Jurkat, Clone E6-1 (cell line): ENCODE measurements around the gene PALD1.

Experiments used
- DNase-seq: peaks from one replicate; pipeline ENCODE4 v3.0.0-alpha.2; 2011; ENCODE audit warnings: low read depth, low spot score
- H3K4me3 ChIP-seq: 2 replicates; pipeline ENCODE4 v1.5.1; 2011; ENCODE audit warnings: mild to moderate bottlenecking, low read length, control low read depth, moderate library complexity

Gene PALD1

DNA sequence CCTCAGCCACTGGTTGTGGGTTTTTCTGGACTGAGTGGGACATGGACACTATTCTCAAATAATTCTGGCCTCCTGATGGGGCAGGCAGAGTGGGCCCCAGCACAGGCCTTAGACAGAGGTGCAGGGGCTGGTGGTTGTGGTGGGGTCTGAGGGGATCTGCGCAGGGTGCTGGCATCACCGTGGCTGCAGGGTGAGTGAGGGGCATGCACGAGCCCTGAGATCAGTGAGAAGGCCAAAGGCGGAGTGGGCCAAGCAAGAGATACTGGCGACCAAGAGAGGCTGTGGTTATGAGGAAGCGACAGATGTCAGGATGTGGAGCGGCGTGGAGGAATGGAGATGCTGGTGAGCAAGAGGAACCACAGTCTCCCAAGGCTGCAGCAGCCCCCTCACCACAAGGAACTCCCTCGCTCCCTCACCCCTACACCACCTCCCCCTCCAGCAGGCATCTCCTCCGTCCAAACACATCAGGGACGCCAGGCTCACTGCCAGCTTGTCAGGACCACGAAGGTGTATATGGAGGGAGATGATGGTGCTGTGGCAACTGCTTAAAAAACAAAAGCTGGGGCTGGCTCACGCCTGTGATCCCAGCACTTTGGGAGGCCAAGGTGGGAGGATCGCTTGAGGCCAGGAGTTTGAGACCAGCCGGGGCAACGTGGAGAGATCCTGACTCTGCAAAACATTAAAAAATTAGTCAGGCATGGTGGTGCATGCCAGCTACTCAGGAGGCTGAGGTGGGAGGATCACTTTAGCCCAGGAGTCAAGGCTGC is 114.4 kb downstream of the PALD1 start:
- no peak for DNase-seq
- no peak overlapping the region for H3K4me3 ChIP-seq

DNA sequence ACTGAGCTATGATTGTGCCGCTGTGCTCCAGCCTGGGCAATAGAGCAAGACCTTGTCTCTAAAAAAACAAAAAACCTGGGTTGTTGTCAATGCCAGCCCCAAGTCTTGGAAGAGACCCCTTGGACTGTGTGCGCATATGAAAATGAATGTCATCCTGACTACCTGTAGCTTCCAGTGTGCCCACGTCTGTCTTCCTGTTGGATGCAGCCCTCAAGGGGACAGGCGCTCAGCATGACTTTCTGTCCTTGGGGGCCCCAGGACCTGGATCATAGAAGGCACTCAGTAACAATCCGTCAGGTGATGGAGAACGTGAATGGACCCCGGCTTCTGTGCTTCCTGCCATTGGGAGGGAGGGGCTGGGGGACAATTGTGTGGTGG is 114.9 kb downstream of the PALD1 start:
- H3K4me3 ChIP-seq, result no peak overlapping the region
- no peak for DNase-seq

DNA sequence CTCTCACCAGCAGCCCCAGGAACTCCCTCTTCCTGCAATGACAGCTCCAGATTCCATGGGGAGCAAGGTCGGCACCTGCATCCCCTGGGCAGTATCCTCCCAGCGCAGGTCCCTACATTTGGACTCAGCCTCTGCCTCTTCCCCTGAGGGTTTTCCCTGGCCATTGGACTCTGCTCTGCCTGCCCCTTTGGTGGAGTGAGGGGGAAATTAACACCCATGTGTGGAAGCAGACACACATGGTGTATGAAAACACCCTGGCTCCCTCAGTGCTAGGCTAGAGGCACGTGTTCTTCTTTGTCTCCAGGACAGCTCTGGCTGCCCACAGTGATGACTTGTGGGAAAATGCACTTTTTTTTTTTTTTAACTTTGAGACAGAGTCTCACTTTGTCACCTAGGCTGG is 115.6 kb downstream of the PALD1 start:
- DNase-seq, result no peak
- no peak overlapping the region for H3K4me3 ChIP-seq

DNA sequence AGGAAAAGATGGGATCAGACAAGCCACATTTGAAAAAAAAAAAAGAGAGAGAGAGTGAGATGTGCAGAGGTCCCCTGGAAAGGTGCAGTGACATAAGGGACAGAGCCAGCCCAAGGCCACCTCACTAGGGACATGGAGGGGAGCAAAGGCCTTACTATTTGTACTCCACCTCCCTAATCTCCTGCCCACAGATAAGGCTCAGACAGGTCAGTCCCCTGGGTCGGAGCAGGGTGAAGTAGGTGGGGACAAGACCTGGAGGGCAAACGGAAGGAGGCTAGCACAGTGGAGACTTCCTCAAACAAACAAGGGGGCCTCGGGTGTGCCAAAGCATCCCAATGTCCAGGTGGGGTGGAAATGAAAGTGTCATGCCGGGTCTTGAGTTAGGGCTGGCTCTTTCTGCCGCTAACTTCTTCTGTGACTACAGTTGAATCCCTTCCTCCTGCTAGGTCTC is 117.0 kb downstream of the PALD1 start:
- H3K4me3 ChIP-seq, result no peak overlapping the region
- no peak for DNase-seq

DNA sequence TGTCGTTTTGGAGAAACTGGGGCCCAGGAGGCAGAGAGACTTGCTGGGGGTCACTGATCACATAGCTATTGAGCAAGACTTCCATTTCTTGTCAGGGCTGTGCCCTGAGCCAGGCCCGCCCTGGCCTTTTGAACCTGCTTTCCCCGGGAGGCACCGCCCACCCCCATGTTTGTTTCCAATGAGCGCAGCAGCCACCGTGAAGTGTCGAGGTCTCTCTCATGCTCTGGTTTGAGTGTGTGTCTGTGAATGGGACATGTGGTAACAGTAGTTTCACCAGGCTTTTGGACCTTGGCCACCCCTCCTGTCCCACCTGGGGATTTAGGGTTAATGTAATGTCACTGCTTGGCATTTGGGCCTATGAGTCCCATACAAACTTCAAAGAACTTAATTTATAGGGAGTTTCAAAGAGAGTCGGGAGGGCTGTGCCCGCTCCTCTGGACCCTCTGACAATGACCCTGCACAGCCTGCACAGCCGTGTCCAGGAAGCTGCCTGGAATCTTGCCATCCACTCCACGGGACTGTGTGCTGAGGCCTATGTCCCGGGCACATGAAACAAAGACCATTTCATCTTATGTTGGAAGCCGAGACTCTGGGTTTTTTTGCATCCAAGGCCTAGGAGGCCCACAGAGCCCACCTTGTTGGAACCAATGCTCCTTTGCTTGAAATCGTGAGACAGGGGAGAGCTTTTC is 117.7 kb downstream of the PALD1 start:
- no peak for DNase-seq
- H3K4me3 ChIP-seq, result no peak overlapping the region

DNA sequence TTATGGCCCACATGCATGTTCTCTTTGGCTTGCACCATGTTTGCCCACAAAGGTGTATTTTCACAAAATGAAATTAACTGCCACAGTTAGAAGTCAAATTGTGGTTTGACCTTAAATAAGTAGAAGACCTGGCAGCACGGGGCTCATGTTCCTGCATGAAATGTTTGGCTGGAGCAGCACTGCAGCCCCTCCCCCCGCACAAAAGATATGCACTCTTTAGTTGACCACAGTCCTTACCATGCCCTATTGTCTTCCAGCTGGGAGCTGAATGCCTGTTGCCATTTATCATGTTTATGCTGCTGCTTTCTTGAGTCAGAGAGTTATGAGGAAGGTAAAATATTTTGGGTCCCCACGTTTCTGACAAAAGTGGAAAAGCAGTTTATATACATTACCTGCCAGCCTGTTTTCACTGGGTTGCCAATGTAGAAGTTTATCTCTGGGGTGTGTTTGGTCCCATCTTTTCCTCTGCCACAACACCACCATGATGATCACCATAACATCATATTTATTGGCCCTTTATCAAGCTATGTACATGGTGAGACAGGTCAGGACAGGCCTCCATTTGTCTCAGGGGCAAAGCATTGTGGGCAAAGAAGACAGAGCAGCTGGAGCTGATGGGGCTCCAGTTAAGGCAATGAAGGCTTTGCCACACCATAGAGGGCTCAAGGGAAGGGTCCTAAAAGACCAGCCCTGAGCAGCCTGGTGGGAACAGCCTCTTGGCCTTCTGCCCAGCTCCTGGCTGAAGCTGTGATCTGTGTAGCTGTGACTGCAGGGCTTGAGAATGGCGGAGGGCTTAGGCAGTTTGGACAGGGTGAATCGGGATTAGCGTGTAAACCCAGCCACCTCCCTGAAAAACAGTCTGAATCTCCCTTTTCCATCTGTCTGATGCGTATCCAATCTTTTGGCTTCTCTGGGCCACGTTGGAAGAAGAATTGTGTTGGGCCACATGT is 118.6 kb downstream of the PALD1 start:
- no peak for DNase-seq
- H3K4me3 ChIP-seq, result no peak overlapping the region

DNA sequence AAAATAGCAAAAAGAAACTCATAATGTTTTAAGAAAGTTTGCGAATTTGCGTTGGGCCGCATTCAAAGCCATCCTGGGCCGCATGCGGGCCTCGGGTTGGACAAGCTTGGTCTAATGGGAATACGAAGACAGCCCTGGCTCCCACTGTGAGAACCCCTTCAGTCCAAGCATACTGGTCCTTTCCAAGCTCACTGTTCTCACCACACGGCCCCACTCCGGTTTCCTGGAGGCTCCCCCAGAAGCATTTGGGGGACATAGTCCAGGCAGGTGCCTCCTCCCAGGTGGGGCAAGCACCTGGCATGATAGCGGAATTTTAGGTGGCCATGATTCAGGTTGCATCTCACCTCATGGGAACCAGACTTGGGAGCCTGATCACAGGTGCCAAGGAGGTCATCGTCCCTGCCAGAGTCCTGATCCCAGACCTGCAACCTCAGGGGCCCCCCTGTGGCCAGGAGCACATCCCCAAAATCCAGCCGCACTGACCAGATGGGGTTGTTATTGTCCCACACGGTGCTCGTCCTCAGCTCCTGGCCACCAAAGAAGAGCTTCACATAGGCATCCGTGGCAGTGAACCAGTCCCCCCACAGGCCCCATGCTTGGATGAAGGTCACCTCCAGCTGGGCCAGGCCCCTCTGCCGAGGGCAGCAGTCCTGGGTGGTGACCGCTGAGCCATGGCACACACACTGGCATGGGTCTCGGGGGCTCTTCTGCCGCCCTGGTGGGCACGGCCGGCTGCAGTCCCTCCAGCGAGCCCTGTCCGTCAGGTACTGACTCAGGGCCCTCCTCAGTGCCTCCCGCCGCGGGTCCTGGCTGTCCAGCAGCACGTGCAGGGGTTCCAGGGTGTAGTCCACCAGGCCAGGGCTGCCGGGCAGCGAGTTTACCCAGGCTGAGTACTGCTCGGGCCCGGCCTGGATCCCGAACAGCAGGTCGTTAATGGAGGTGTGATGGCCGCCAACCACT is 119.6 kb downstream of the PALD1 start:
- no peak for DNase-seq
- H3K4me3 ChIP-seq, result no peak overlapping the region

DNA sequence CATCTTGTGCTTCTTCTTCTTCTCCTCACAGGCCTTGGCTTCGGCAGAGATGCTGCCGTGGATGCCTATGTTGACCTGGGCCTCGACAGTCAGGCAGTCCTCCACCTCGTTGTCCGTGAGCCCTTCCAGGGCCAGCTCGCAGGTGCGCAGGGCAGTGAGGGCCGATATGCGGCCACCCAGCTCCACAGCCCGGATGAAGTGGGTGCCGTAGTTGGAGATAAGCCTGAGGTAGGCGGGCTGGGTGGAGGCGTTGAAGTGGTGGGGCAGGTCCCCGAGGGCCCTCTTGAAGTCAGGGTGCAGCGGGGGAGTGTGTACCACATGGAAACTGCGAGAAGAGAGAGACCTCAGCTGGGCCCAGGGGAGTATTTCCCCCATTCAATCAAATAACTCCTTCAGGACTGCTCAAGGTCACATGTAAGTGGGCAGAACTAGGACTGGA is 120.3 kb downstream of the PALD1 start:
- DNase-seq, result no peak
- H3K4me3 ChIP-seq, result no peak overlapping the region

DNA sequence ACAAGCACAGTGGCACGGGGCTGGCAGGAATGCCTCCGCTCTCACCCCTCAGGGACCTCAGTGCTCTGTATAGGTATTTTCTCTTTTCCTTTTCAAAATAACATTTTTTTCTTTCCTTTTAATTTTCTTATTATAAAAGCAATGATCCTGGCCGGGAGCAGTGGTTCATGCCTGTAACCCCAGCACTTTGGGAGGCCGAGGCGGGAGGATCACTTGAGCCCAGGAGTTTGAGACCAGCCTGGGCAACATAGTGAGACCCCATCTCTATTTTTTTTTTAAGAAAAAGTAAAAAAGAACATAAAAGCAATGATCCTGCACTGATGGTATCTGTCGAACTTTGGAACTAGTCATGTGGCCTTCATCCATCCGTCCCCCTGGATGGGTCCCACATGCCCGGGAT is 120.8 kb downstream of the PALD1 start:
- no peak for DNase-seq

DNA sequence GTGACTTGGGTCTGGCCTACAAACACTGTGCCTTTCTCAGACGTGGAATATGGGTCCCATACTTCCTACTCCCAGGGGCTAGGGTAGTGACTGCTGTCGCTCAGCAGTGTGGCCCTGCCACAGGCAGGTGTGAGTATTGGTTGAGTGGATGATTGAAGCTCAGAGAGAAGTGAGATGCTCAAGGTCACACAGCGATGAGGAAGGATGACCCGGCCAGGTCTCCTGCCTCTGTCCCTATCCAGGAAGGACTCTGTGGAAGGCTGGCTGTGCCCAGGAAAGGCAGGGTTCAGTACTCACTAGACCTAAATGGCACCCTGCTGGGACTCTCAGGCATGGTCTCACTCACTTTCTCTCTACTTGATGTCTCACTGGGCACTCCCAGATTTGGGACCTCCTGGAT is 121.2 kb downstream of the PALD1 start:
- DNase-seq, result no peak
- H3K4me3 ChIP-seq, result no peak overlapping the region

More for the DNA sequence above, 120.8 kb downstream of the PALD1 start:
- H3K4me3 ChIP-seq, result no peak overlapping the region

DNA sequence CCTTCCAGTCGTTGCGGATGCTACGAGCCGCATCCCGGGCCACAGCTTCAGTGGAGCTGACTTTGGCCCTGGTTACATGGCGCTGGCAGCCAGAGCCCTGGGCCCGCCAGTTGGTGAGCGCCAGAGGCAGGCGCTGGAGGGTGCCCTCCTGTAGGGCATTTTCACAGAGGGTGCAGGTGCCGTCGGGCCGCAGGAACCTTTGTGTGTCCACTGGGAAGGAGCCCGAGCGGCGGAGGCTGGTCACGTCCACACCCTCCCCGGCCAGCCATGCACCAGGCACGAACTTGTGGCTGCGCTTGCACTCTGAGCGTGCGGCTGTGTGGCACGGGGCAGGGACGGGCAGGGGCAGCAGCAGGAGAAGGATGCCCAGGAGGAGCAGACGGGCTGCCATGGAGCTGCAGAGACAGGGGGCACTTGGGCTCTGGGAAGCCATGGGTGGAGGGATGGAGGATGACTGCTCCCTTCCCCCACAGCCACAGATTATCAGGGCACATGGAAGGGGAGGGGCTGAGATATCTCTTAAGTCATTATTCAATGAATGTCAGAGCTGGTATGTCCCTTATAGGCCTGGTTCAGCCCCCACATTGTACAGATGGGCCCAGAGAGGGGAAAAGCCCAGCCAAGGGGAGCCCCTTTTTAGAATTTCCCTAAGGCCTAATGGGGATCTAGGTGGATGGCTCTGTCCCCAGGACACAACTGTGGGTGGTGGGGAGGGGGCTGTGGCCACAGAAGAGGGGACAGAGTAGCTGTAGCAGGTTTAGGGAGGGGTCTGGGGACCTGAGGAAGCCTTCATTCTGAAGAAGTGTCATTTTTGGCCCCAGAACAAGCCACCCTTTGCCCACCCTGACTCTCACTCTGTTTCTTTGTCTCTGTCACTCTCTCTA is 122.2 kb downstream of the PALD1 start:
- no peak overlapping the region for H3K4me3 ChIP-seq
- DNase-seq, result no peak

DNA sequence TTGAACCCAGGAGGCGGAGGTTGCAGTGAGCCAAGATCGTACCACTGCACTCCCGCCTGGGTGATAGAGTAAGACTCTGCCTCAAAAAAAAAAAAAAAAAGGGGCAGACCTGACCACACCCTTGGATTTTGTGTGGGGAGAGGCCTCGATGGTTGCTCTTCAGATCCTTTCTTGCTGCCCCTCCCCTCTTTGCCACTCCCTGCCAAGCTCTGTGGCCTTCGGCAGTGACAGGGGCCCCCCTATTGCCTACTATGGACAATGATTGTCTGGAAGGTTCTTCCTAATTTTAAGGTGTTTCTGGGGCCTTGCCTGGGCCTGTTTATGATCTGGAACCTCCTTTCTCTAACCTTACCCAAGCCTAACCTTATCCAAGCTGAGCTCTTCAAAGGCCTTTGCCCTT is 123.2 kb downstream of the PALD1 start:
- DNase-seq, result no peak
- peak overlapping the region; percentile 43 for H3K4me3 ChIP-seq

DNA sequence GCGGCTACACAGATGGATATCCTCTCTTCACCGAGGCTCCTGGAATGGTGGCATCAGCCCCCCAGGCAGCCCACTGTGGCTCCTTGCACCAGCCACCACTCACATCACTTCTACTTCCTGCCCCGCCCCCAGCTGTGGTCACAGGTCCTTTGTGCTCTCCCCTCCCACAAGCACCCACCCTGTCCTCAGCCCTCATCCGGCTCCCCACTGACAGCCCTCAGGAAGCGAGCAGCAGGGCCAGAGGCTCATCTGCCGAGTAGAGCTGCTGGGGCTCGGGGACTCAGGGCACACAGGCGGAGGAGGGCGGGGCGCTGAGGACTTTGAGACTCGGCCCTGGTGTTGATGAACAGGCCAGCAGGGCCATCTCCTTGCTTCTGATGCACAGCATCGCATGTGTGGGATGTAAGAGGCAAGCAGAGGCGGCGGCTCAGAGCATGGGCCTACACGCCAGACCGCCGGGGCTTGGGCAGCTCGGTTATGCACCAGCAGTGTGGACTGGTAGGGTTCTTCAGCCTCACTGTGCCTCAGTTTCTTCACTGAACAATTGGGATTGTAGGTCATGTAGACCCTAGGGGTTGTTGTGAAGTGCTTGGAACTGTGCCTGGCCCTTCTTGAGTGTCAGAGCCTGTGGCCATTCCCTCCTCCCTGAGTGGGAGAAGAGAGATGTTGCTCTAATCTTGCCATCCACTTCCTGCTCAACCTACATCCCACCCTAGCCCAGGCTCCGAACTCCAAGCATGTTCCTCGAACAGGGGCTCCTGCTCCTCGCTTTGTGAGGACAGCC is 124.3 kb downstream of the PALD1 start, which contains the start of gene PRF1:
Gene PRF1, minus strand, starts transcription at position 77 of the 784 bp plus-strand sequence. CDS start 1,839 bp downstream, outside the sequence.
- peak; percentile 87 for DNase-seq
- H3K4me3 ChIP-seq, result peak within 1 kb of the TSS; percentile 43

DNA sequence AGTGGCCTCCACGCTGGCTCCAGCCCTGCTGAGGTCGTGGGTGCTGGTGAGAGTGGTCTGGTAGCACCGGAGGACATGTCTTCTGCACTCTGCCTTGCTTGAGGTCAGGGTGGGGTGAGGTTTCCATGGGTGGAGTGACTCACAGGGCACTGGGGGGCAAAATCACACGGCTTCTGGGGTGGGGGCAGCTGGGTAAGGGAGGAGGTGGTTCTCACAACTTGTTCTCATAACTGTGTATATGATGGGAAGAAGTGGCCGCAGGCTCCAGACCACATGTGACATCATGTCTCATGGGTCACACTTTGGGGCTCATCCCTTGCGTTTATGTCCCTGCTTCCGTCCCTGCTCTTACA is 124.9 kb downstream of the PALD1 start:
- no peak for DNase-seq
- H3K4me3 ChIP-seq, result no peak overlapping the region

DNA sequence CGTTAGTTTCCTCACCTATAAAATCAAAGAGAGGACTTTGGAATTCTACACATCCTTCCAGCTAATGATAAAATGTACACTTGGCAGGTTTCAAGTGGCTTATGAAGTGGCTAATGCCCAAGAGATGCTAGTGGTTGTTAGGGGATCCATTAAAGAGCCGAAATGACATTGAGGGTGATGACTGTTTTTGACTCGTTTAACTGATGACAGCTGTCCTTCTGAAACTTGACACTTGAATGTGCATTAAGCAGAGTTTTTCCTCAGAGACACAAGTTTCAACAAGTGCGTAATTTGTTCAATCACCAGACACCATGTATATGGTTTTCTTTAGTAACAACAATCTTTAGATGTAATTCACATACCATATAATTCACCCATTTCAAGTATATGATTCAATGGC is 125.5 kb downstream of the PALD1 start:
- no peak for DNase-seq
- H3K4me3 ChIP-seq, result no peak overlapping the region

DNA sequence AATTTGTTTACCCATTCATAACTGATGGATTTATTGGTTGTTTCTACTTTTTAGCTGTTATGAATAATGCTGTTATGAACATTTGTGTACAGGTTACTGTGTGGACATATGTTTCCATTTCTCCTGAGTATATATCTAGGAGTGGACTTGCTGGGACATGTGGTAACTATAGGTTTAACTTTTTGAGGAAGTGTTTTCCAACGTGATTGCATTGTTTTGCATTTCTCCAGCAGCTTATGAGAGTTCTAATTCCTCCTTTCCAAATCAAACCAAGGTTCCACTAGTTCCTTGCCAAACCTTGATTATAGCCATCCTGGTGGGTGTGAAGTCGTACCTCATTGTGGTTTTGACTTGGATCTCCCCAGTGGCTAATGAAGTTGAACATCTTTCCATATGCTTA is 126.6 kb downstream of the PALD1 start:
- no peak overlapping the region for H3K4me3 ChIP-seq
- DNase-seq, result no peak

DNA sequence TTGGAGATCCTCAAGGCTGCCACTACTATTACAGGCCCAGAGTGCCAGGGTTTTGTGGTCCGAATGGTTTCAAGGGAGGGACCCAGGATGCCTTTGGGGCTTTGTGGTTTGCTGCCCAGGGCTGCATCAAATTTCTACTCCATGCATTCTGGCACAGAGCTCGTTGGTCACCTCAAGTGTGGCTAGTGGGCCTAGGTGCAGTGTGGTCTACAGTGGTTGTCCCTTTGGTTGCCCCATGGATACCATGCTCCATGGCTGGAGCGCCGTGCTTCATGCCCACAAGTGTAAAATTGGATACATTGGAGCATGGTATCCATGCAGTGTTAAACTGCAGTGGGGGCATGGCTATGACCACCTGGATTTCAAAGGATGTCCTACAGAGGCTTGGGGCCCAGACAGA is 129.4 kb downstream of the PALD1 start:
- DNase-seq, result no peak
- H3K4me3 ChIP-seq, result no peak overlapping the region
